ENCODE measurements around the gene KCNJ6.

DNA sequence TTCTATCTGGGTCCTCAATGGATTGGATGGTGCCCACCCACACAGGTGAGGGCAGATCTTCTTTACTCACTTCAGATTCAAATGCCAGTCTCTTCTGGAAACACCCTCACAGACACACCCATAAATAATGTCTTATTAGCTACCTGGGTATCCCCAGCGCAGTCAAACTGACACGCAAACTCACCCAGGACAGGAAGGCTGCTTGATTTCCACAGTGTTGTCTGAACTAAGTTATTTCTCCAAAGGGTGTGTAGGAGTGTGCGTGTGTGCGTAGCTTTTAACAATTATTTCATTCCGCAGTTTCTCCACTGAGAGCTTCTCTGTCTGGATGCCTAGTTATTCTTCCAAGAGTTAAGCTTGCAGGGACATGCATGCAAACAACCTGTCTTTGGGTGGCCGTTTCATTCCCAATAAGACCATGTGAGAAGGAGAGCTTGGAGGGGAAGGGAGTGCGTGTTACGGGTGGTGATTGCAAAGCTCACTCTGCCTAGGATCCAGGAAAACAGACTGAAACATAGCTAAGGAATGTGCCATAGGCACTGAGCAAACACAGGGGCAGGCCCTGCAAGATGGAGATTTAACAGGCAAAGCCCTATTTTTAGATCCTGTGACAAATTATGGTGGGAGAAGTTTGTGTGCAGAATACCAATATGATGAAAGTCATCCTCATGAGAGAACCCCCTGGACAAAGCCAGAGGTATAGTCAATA lies 280.0 kb downstream of the KCNJ6 start:
- TF ChIP-seq POLR2A (IDR thresholded peaks at IDR 0.05; ENCODE audit: low read length) (no peak), GATA1 (IDR thresholded peaks at IDR 0.05; ENCODE audit: low read depth, low read length) (no peak)

Measured in erythroblast (primary cell).